Activated CD4-positive, alpha-beta T cell treated with anti-CD3 and anti-CD28 coated beads, Interleukin-2, amount 10 ng/mL, durations not matched to agents 7 days and 5 days (primary cell): ENCODE data around the gene SMIM8. TPM values are rescaled to one million over a fixed set of nuclear protein-coding genes. Genes with fewer than 3 reads are reported as not detected.

ENCODE experiments used
- CTCF ChIA-PET: fragments of 350-600 bp; sonication (Branson Sonifier 250); formaldehyde crosslinking; loops from one replicate; lab custom pipeline; 2021; ENCODE audit warnings: antibody characterized with exemption; lab: Charles Lee
- POLR2A ChIA-PET: fragments of 350-600 bp; sonication (Branson Sonifier 250); formaldehyde crosslinking; loops from one replicate; lab custom pipeline; 2021; ENCODE audit warnings: antibody characterized with exemption; lab: Charles Lee
- DNase-seq: peaks from one replicate; pipeline ENCODE4 v3.0.0-alpha.2; 2020
- H3K27ac Mint-ChIP-seq: one replicate; pipeline ENCODE4 v1.8.0; 2021; ENCODE audit warnings: mild to moderate bottlenecking, moderate library complexity, mixed read lengths
- H3K27me3 Mint-ChIP-seq: one replicate; pipeline ENCODE4 v1.8.0; 2021; ENCODE audit warnings: mixed read lengths
- H3K36me3 Mint-ChIP-seq: one replicate; pipeline ENCODE4 v1.8.0; 2021; ENCODE audit warnings: low read depth, mixed read lengths
- H3K4me1 Mint-ChIP-seq: one replicate; pipeline ENCODE4 v1.8.0; 2021; ENCODE audit warnings: mixed read lengths
- H3K4me3 Mint-ChIP-seq: one replicate; pipeline ENCODE4 v1.8.0; 2021; ENCODE audit warnings: mild to moderate bottlenecking, moderate library complexity, mixed read lengths
- H3K9me3 Mint-ChIP-seq: one replicate; pipeline ENCODE4 v1.8.0; 2021; ENCODE audit warnings: mixed read lengths
- total RNA-seq, 2 experiments: library from RNA; stranded (reverse); gene quantifications; one replicate each; pipeline ENCODE4 v1.2.3, GENCODE V29; 2021

SMIM8 gene
- total RNA-seq, 2 experiments from 2014 or later = 10.9 to 11.6 TPM

- Mint-ChIP-seq H3K27ac (no peak overlapping the region), H3K4me3 (no peak overlapping the region), H3K27me3 (no peaks in the 10 kb centered on the region), H3K36me3 (no peaks in the 10 kb centered on the region), H3K4me1 (peaks cover 3% of the 10 kb centered on the region), H3K9me3 (no peaks in the 10 kb centered on the region)
- ChIA-PET CTCF (no interaction called here), POLR2A (no interaction called here)
- no peak for DNase-seq
These were observed 52.9 kb downstream of the SMIM8 start for GRCh38 chr6:87375315-87375714.

- Mint-ChIP-seq H3K9me3 (no peaks in the 10 kb centered on the region), H3K27ac (no peak overlapping the region), H3K4me1 (peaks cover 3% of the 10 kb centered on the region), H3K4me3 (no peak overlapping the region), H3K27me3 (no peaks in the 10 kb centered on the region), H3K36me3 (no peaks in the 10 kb centered on the region)
- ChIA-PET CTCF (interaction anchor here (0.7 to 1.5 kb wide), 2 partner anchors 17 to 34 kb away, joined by 4 read pairs; no protein-coding TSS in a partner anchor), POLR2A (no interaction called here)
- no peak for DNase-seq
These were observed 54.3 kb downstream of the SMIM8 start for GRCh38 chr6:87376643-87377042.

GRCh38 chr6:87378947-87379346 is 56.6 kb downstream of the SMIM8 start:
- POLR2A ChIA-PET = no interaction called here
- DNase-seq = no peak
- H3K4me3 Mint-ChIP-seq = no peak overlapping the region
- H3K9me3 Mint-ChIP-seq = no peaks in the 10 kb centered on the region
- H3K4me1 Mint-ChIP-seq = peaks cover 3% of the 10 kb centered on the region
- CTCF ChIA-PET = no interaction called here
- no peak overlapping the region for H3K27ac Mint-ChIP-seq
- no peaks in the 10 kb centered on the region for H3K27me3 Mint-ChIP-seq
- no peaks in the 10 kb centered on the region for H3K36me3 Mint-ChIP-seq

GRCh38 chr6:87382861-87383260 is 60.5 kb downstream of the SMIM8 start:
- POLR2A ChIA-PET = no interaction called here
- H3K27me3 Mint-ChIP-seq = no peaks in the 10 kb centered on the region
- peaks cover 3% of the 10 kb centered on the region for H3K4me1 Mint-ChIP-seq
- H3K36me3 Mint-ChIP-seq = no peaks in the 10 kb centered on the region
- CTCF ChIA-PET = no interaction called here
- no peak for DNase-seq
- H3K27ac Mint-ChIP-seq = no peak overlapping the region
- H3K9me3 Mint-ChIP-seq = no peaks in the 10 kb centered on the region
- H3K4me3 Mint-ChIP-seq = no peak overlapping the region

GRCh38 chr6:87384038-87384437 is 61.6 kb downstream of the SMIM8 start:
- POLR2A ChIA-PET = no interaction called here
- Mint-ChIP-seq H3K4me3 (no peak overlapping the region), H3K27me3 (no peaks in the 10 kb centered on the region), H3K4me1 (peaks cover 2% of the 10 kb centered on the region), H3K36me3 (no peaks in the 10 kb centered on the region), H3K27ac (no peak overlapping the region), H3K9me3 (no peaks in the 10 kb centered on the region)
- CTCF ChIA-PET = no interaction called here
- DNase-seq = no peak

- Mint-ChIP-seq H3K4me3 (no peak overlapping the region), H3K27ac (no peak overlapping the region), H3K27me3 (no peaks in the 10 kb centered on the region), H3K9me3 (no peaks in the 10 kb centered on the region), H3K4me1 (no peaks in the 10 kb centered on the region), H3K36me3 (no peaks in the 10 kb centered on the region)
- CTCF ChIA-PET = no interaction called here
- no peak for DNase-seq
- POLR2A ChIA-PET = no interaction called here
These were observed 62.1 kb downstream of the SMIM8 start for GRCh38 chr6:87384449-87384848.

GRCh38 chr6:87391334-87391733 is 68.9 kb downstream of the SMIM8 start:
- H3K4me1 Mint-ChIP-seq = peaks cover 4% of the 10 kb centered on the region
- no peaks in the 10 kb centered on the region for H3K36me3 Mint-ChIP-seq
- H3K9me3 Mint-ChIP-seq = no peaks in the 10 kb centered on the region
- no peak overlapping the region for H3K4me3 Mint-ChIP-seq
- ChIA-PET POLR2A (no interaction called here), CTCF (no interaction called here)
- no peak overlapping the region for H3K27ac Mint-ChIP-seq
- DNase-seq = no peak
- H3K27me3 Mint-ChIP-seq = no peaks in the 10 kb centered on the region

Other genes with a start within 250 kb of the SMIM8 start
- not detected for gene CGA, start 227.5 kb upstream of the SMIM8 start, total RNA-seq
- 10 to 100 TPM; 51.5 to 56.0 TPM for gene ZNF292, start 167.0 kb upstream of the SMIM8 start, total RNA-seq
- gene GJB7, start 6.7 kb downstream of the SMIM8 start, total RNA-seq = not detected
- gene C6orf163, start 22.2 kb downstream of the SMIM8 start, total RNA-seq = 1 to 10 TPM; 2.0 to 2.3 TPM
- not detected for gene CFAP206, start 85.4 kb downstream of the SMIM8 start, total RNA-seq
- 10 to 100 TPM; 13.9 to 14.7 TPM for gene SLC35A1, start 150.4 kb downstream of the SMIM8 start, total RNA-seq